GM12878 (cell line): ENCODE data around the gene CACNA1S. TPM values are rescaled to one million over a fixed set of nuclear protein-coding genes. Genes with fewer than 3 reads are reported as not detected.

Experiments
- ATAC-seq: fragments of 200-7000 bp; cut with Tn5 transposase; 3 replicates; pipeline ENCODE4 v1.9.1; 2020; ENCODE audit warnings: mild to moderate bottlenecking, moderate library complexity
- BruUV-seq: library from RNA; stranded (reverse); fragments of 400-500 nt; replicated peaks from 2 replicates; lab custom pipeline; 2021; lab: Mats Ljungman, UMichigan
- CTCF ChIA-PET: fragments of 300-600 bp; sonication (Branson Sonifier 250); formaldehyde crosslinking; extraction: SDS; loops from one replicate; lab custom pipeline; 2021; ENCODE audit warnings: inconsistent platforms; lab: Yijun Ruan, JAX
- POLR2A ChIA-PET: fragments of 350-600 bp; formaldehyde crosslinking; extraction: SDS; loops from one replicate; lab custom pipeline; 2021; ENCODE audit warnings: inconsistent platforms; lab: Charles Lee
- RAD21 ChIA-PET: fragments of 300-600 bp; sonication (Branson Sonifier 250); formaldehyde crosslinking; loops from one replicate; lab custom pipeline; 2023; ENCODE audit warnings: antibody characterized with exemption; ENCODE audit not compliant: unreplicated experiment; lab: Charles Lee
- SMC1A ChIA-PET: fragments of 300-600 bp; sonication (Branson Sonifier 250); formaldehyde crosslinking; loops from one replicate; lab custom pipeline; 2023; ENCODE audit not compliant: unreplicated experiment, uncharacterized antibody; lab: Charles Lee
- DNase-seq: peaks from one replicate; pipeline ENCODE4 v3.0.0-alpha.2; 2011; ENCODE audit warnings: low read depth, low spot score
- FAIRE-seq: peaks from 3 replicates; lab custom pipeline; 2011; peaks lifted over from hg19 to GRCh38; lab: Jason Lieb, UNC
- H2AFZ ChIP-seq: 2 replicates; pipeline ENCODE4 v1.6.0; 2011; ENCODE audit warnings: low read depth, low read length, control low read depth; ENCODE audit not compliant: control insufficient read depth
- H3K27ac ChIP-seq: 2 replicates; pipeline ENCODE4 v1.5.1; 2011; ENCODE audit warnings: control low read depth; ENCODE audit not compliant: control insufficient read depth, insufficient read depth
- H3K27me3 ChIP-seq, 2 experiments: replicated peaks in 1 of 2; 2 replicates each; pipeline versions ENCODE4 v1.6.0 to v1.6.1; 2011; ENCODE audit warnings: low read length in 1 of 2; ENCODE audit not compliant: control insufficient read depth in 2 of 2, insufficient read depth in 2 of 2
- H3K36me3 ChIP-seq, 2 experiments: 2 replicates each; pipeline ENCODE4 v1.5.1; 2011; ENCODE audit warnings: low read length in 1 of 2; ENCODE audit not compliant: control insufficient read depth in 2 of 2, insufficient read depth in 2 of 2
- H3K4me1 ChIP-seq: 2 replicates; pipeline ENCODE4 v1.6.1; 2011; ENCODE audit warnings: mild to moderate bottlenecking, low read length, moderate library complexity, mixed read lengths; ENCODE audit not compliant: control insufficient read depth, insufficient read depth
- H3K4me2 ChIP-seq: 2 replicates; pipeline ENCODE4 v1.6.0; 2011; ENCODE audit warnings: control low read depth; ENCODE audit not compliant: control insufficient read depth, insufficient read depth
- H3K4me3 ChIP-seq: fragments of 200-600 bp; sonication (generic); 2 replicates; pipeline ENCODE4 v1.5.1; 2016
- H3K79me2 ChIP-seq: 2 replicates; pipeline ENCODE4 v1.6.0; 2011; ENCODE audit warnings: low read length; ENCODE audit not compliant: control insufficient read depth, insufficient read depth
- H3K9ac ChIP-seq: 2 replicates; pipeline ENCODE4 v1.8.0; 2011; ENCODE audit warnings: low read length, control low read depth, mixed read lengths; ENCODE audit not compliant: control insufficient read depth, insufficient read depth
- H3K9me3 ChIP-seq: replicated peaks from 3 replicates; pipeline ENCODE4 v1.5.1; 2011; ENCODE audit warnings: mild to moderate bottlenecking, low read length; ENCODE audit not compliant: control insufficient read depth, insufficient read depth
- H4K20me1 ChIP-seq: 2 replicates; pipeline ENCODE4 v1.6.0; 2011; ENCODE audit not compliant: control insufficient read depth, insufficient read depth
- ATF2 ChIP-seq: IDR thresholded peaks from 2 replicates; pipeline ENCODE4 v1.6.1; 2012; ENCODE audit warnings: low read length, inconsistent platforms
- BHLHE40 ChIP-seq, 2 experiments: fragments of 450-650 bp in 1 of 2; IDR thresholded peaks; 2 replicates each; pipeline ENCODE4 v1.6.1; 2011 to 2017; ENCODE audit warnings: low read depth in 2 of 2, borderline replicate concordance in 1 of 2, improper control_type of control experiment in 1 of 2, low read length in 1 of 2, mild to moderate bottlenecking in 1 of 2
- CBFB ChIP-seq: IDR thresholded peaks from 2 replicates; pipeline ENCODE4 v1.6.1; 2016; ENCODE audit warnings: antibody characterized with exemption, low read depth
- CTCF ChIP-seq, 3 experiments: IDR thresholded peaks in 2 of 3; conservative IDR thresholded peaks in 1 of 3; 2 replicates each; pipeline ENCODE4 v1.5.1; 2011; ENCODE audit warnings: low read depth in 3 of 3, low read length in 3 of 3, mild to moderate bottlenecking in 3 of 3, control low read depth in 2 of 3, moderate library complexity in 2 of 3, inconsistent platforms in 1 of 3, mixed read lengths in 1 of 3; ENCODE audit not compliant: control insufficient read depth in 2 of 3, insufficient read depth in 1 of 3; ENCODE audit errors: extremely low read depth in 1 of 3
- KLF5 ChIP-seq: fragments of 450-650 bp; IDR thresholded peaks from 2 replicates; pipeline ENCODE4 v1.6.1; 2014; ENCODE audit warnings: mild to moderate bottlenecking; ENCODE audit not compliant: partially characterized antibody
- MTA2 ChIP-seq: fragments of 450-650 bp; IDR thresholded peaks from 2 replicates; pipeline ENCODE4 v1.6.1; 2016; ENCODE audit warnings: low read depth, mild to moderate bottlenecking, moderate library complexity
- MXI1 ChIP-seq: fragments of 150-350 bp; IDR thresholded peaks from 2 replicates; pipeline ENCODE4 v1.6.1; 2011; ENCODE audit warnings: low read depth, mild to moderate bottlenecking, inconsistent platforms, low read length, improper control_type of control experiment
- NFYA ChIP-seq: IDR thresholded peaks from 2 replicates; pipeline ENCODE4 v1.6.1; 2011; ENCODE audit warnings: low read depth, mild to moderate bottlenecking, low read length, improper control_type of control experiment, borderline replicate concordance
- NRF1 ChIP-seq: conservative IDR thresholded peaks from 2 replicates; pipeline ENCODE4 v1.6.1; 2011; ENCODE audit warnings: mild to moderate bottlenecking, low read depth, low read length, improper control_type of control experiment
- RBBP5 ChIP-seq: fragments of 200-600 bp; sonication (generic); conservative IDR thresholded peaks from 2 replicates; pipeline ENCODE4 v1.6.1; 2016
- SKIL ChIP-seq: fragments of 450-650 bp; IDR thresholded peaks from 2 replicates; pipeline ENCODE4 v1.6.1; 2017; ENCODE audit warnings: mild to moderate bottlenecking, low read depth, inconsistent platforms; ENCODE audit not compliant: poor library complexity, severe bottlenecking
- SMAD1 ChIP-seq: fragments of 450-650 bp; IDR thresholded peaks from 2 replicates; pipeline ENCODE4 v1.6.1; 2018; ENCODE audit warnings: mild to moderate bottlenecking, low read depth; ENCODE audit not compliant: partially characterized antibody
- SP1 ChIP-seq: IDR thresholded peaks from one replicate; pipeline ENCODE4 v1.6.1; 2011; ENCODE audit warnings: low read depth, low read length
- SUZ12 ChIP-seq: fragments of 200-600 bp; sonication (generic); IDR thresholded peaks from one replicate; pipeline ENCODE4 v1.6.1; 2018; ENCODE audit warnings: antibody characterized with exemption, mild to moderate bottlenecking; ENCODE audit not compliant: unreplicated experiment
- TARDBP ChIP-seq: IDR thresholded peaks from 2 replicates; pipeline ENCODE4 v1.6.1; 2016; ENCODE audit warnings: borderline replicate concordance
- WGBS: methylation state at CpG from one replicate; pipeline ENCODE4 v1.1.6; 2016; ENCODE audit warnings: low lambda C conversion rate; ENCODE audit not compliant: insufficient replicate concordance, insufficient coverage; ENCODE audit errors: missing lambda C conversion rate; 5-methylcytosine and 5-hydroxymethylcytosine counted together
- in situ Hi-C: fragments of 300-500 bp; cut with MboI; formaldehyde crosslinking; loops from 9 replicates; pipeline ENCODE4 v1.14.3; 2018; ENCODE audit warnings: mixed read lengths
- intact Hi-C: fragments of 100-400 bp; cut with micrococcal nuclease; formaldehyde crosslinking; loops from one replicate; pipeline ENCODE4 v1.14.2; 2022; ENCODE audit not compliant: unreplicated experiment
- polyA plus RNA-seq, 11 experiments: library from polyadenylated mRNA; depleted of rRNA in 4 of 11; unstranded in 6 of 11; stranded (reverse) in 5 of 11; fragments of >200 nt; fragmentation: Nextera tagmentation in 4 of 11; fragmentation: Illumina TruSeq in 1 of 11; extraction: Ambion mirVana in 4 of 11; extraction: Trizol in 1 of 11; gene quantifications; 1 replicate in 1 of 11; 2 replicates in 10 of 11; pipeline versions ENCODE4 v1.2.1 to v1.2.3, GENCODE V29; 2011 to 2016; ENCODE audit warnings: inconsistent platforms in 2 of 11, missing spikeins in 2 of 11, low read depth in 1 of 11
- total RNA-seq, 4 experiments: library from RNA; depleted of rRNA in 3 of 4; stranded (reverse); fragments of >200 nt in 3 of 4; fragmentation: Illumina TruSeq in 1 of 4; extraction: Trizol in 1 of 4; gene quantifications; 2 replicates each; pipeline versions ENCODE4 v1.2.1 to v1.2.3, GENCODE V29; 2013 to 2021

The CACNA1S gene
- total and polyA plus RNA-seq, 10 of the 15 experiments (the other 5 are each of a cell fraction or from before 2014, with no cell fraction given) = under 0.01 to 0.04 (median 0.02) TPM; not detected in 6

GRCh38 chr1:201077116-201077515, 35.1 kb downstream of the CACNA1S start (continued):
- TF ChIP-seq NRF1 = no peak

- BruUV-seq = no TSS peak
- in situ Hi-C loops = no loop called here
- intact Hi-C loops = no loop called here
- H3K36me3 ChIP-seq = no peaks in the 10 kb centered on the region
- ChIA-PET POLR2A (no interaction called here), SMC1A (no interaction called here), CTCF (no interaction called here), RAD21 (no interaction called here)
- no peak overlapping the region for H3K9ac ChIP-seq
- H3K9me3 ChIP-seq = no peaks in the 10 kb centered on the region
- FAIRE-seq = no peak
- H3K4me2 ChIP-seq = no peak overlapping the region
- no peaks in the 10 kb centered on the region for H3K79me2 ChIP-seq
- no peak for DNase-seq
- H3K27ac ChIP-seq = no peak overlapping the region
- H3K27me3 ChIP-seq = peaks cover 0 to 4% of the 10 kb centered on the region in 2 experiments; a peak in 2 of 4 replicates
- no peaks in the 10 kb centered on the region for H4K20me1 ChIP-seq
- WGBS = 29% methylated on average over 7 of the region's 7 CpGs
- no peak overlapping the region for H3K4me3 ChIP-seq
- TF ChIP-seq CBFB (no peak), MXI1 (no peak), KLF5 (no peak), SMAD1 (no peak), SKIL (no peak), CTCF (IDR thresholded peaks at IDR 0.05 in 2 of 3, conservative IDR thresholded peaks at IDR 0.05 in 1 of 3; ENCODE audit: control insufficient read depth in 2 of 3, extremely low read depth in 1 of 3, insufficient read depth in 1 of 3, low read depth in 3 of 3, low read length in 3 of 3) (no peak), SP1 (no peak), MTA2 (no peak), BHLHE40 (IDR thresholded peaks at IDR 0.05; ENCODE audit: borderline replicate concordance in 1 of 2, low read depth in 2 of 2, low read length in 1 of 2) (no peak), NFYA (no peak), TARDBP (no peak), RBBP5 (no peak), ATF2 (no peak), SUZ12 (no peak)
- no peaks in the 10 kb centered on the region for H3K4me1 ChIP-seq
- H2AFZ ChIP-seq = no peak overlapping the region
- ATAC-seq = no peak
Measured at GRCh38 chr1:201076092-201076491, 36.1 kb downstream of the CACNA1S start.
